ENCODE results near the gene UBAC1.

The UBAC1 gene

GRCh38 chr9:135885100-135885853, 75.9 kb downstream of the UBAC1 start:
- no peak overlapping the region for H3K4me3 ChIP-seq (ENCODE audit: low read depth, low read length)

- no peak overlapping the region for H3K4me3 ChIP-seq (ENCODE audit: low read depth, low read length)
Observed at GRCh38 chr9:135884328-135885035, 76.7 kb downstream of the UBAC1 start.

GRCh38 chr9:135883410-135884089, 77.6 kb downstream of the UBAC1 start:
- H3K4me3 ChIP-seq (ENCODE audit: low read depth, low read length), result no peak overlapping the region

Measured in iPS-11a (cell line).